Sigmoid colon (tissue), 7 donors: ENCODE data around the gene PFDN1. TPM values are rescaled to one million over a fixed set of nuclear protein-coding genes. Genes with fewer than 3 reads are reported as not detected.
A peak's percentile ranks its signal among the peaks of the same experiment; 100 is the strongest.

Experiments used
- DNase-seq: peaks from one replicate; pipeline ENCODE4 v3.0.0-alpha.2; 2019
- H3K27ac ChIP-seq, 4 donors: fragments of 200-600 bp; sonication (generic); one replicate each; pipeline ENCODE4 v1.5.1; 2016 to 2019; ENCODE audit warnings: mild to moderate bottlenecking in 1 of 4
- H3K27me3 ChIP-seq, 3 donors: fragments of 200-600 bp; sonication (generic); one replicate each; pipeline ENCODE4 v1.5.1; 2019; ENCODE audit warnings: mild to moderate bottlenecking in 1 of 3
- H3K36me3 ChIP-seq, 4 donors: fragments of 200-600 bp; sonication (generic); one replicate each; pipeline ENCODE4 v1.5.1; 2016 to 2019
- H3K4me1 ChIP-seq, 4 donors: fragments of 200-600 bp; sonication (generic); one replicate each; pipeline ENCODE4 v1.5.1; 2017 to 2019
- H3K4me3 ChIP-seq, 4 donors: fragments of 200-600 bp; sonication (generic); one replicate each; pipeline ENCODE4 v1.5.1; 2017 to 2019; ENCODE audit warnings: mild to moderate bottlenecking in 2 of 4, moderate library complexity in 1 of 4
- H3K9me3 ChIP-seq, 4 donors: fragments of 200-600 bp in 3 of 4; sonication (generic) in 3 of 4; one replicate each; pipeline versions ENCODE4 v1.5.1 to v1.6.1; 2013 to 2019
- CTCF ChIP-seq, 4 experiments: fragments of 450-650 bp in 3 of 4; fragments of 200-600 bp in 1 of 4; IDR thresholded peaks; one replicate each; pipeline ENCODE4 v1.5.1; 2016 to 2019; ENCODE audit warnings: antibody characterized with exemption in 4 of 4, mild to moderate bottlenecking in 3 of 4, moderate library complexity in 2 of 4
- EP300 ChIP-seq, 4 donors: sonication (generic); formaldehyde crosslinking; IDR thresholded peaks; one replicate each; pipeline ENCODE4 v1.6.1; 2017; ENCODE audit warnings: antibody characterized with exemption in 4 of 4
- POLR2A ChIP-seq, 2 donors: fragments of 450-650 bp; IDR thresholded peaks; one replicate each; pipeline ENCODE4 v1.6.1; 2016; ENCODE audit warnings: antibody characterized with exemption in 2 of 2, mild to moderate bottlenecking in 2 of 2, moderate library complexity in 2 of 2
- POLR2AphosphoS5 ChIP-seq, 4 donors: sonication (generic); formaldehyde crosslinking; IDR thresholded peaks; one replicate each; pipeline ENCODE4 v1.6.1; 2017; ENCODE audit warnings: antibody characterized with exemption in 4 of 4
- WGBS, 2 donors: extraction: QIAGEN DNeasy Blood & Tissue Kit; methylation state at CpG; one replicate each; pipeline ENCODE4 v1.1.7; 2013; 5-methylcytosine and 5-hydroxymethylcytosine counted together
- intact Hi-C: fragments of 100-400 bp; cut with DNase I; formaldehyde crosslinking; loops from one replicate; pipeline ENCODE4 v1.15.1; 2023
- polyA plus RNA-seq, 3 donors: library from polyadenylated mRNA; stranded (reverse); fragments of 200-250 nt; gene quantifications; one replicate each; pipeline ENCODE4 v1.2.3, GENCODE V29; 2013
- total RNA-seq, 4 donors: library from RNA; depleted of rRNA; stranded (reverse); fragments of >200 nt; gene quantifications; one replicate each; pipeline ENCODE4 v1.1.0, GENCODE V29; 2016
- donor health status: healthy with polysubstance abuse.
- donor health status: Bipolar disorder and iron deficiency.
- donor health status: healthy.

Gene PFDN1
- total and polyA plus RNA-seq, 7 donors = 61.8 to 159 (median 88.2) TPM

GRCh38 chr5:140342896-140343295, 40.0 kb upstream of the PFDN1 start:
- peak; percentile 40 for DNase-seq
- WGBS, 2 donors = 45 to 71% methylated on average over 1 of the region's 1 CpG
- Histone ChIP-seq H3K27ac (peak overlapping the region; percentile 44 to 93 (median 68)), H3K36me3 (peaks cover 0 to 10% (median 0%) of the 10 kb centered on the region in 4 donors), H3K27me3 (no peaks in the 10 kb centered on the region), H3K4me1 (peaks cover 0 to 80% (median 57%) of the 10 kb centered on the region in 4 donors), H3K4me3 (no peak overlapping the region), H3K9me3 (no peaks in the 10 kb centered on the region)
- intact Hi-C loops = loop anchor here (10.0 kb wide), 1 partner anchor 268 kb away; no protein-coding TSS in a partner anchor
- no peak for TF ChIP-seq POLR2A (IDR thresholded peaks at IDR 0.05)
- no peak for TF ChIP-seq EP300 (IDR thresholded peaks at IDR 0.05)
- TF ChIP-seq CTCF (IDR thresholded peaks at IDR 0.05) = no peak
- TF ChIP-seq POLR2AphosphoS5 (IDR thresholded peaks at IDR 0.05) = no peak

GRCh38 chr5:140342287-140342686, 39.4 kb upstream of the PFDN1 start:
- no peaks in the 10 kb centered on the region for H3K9me3 ChIP-seq
- peak; percentile 63 for DNase-seq
- no peaks in the 10 kb centered on the region for H3K27me3 ChIP-seq
- peaks cover 0 to 80% (median 61%) of the 10 kb centered on the region in 4 donors for H3K4me1 ChIP-seq
- intact Hi-C loops = loop anchor here (10.0 kb wide), 1 partner anchor 267 kb away; no protein-coding TSS in a partner anchor
- TF ChIP-seq CTCF (IDR thresholded peaks at IDR 0.05) (no peak), POLR2AphosphoS5 (IDR thresholded peaks at IDR 0.05) (peak in 3 of 4 donors; percentile 24 to 61 (median 28)), EP300 (IDR thresholded peaks at IDR 0.05) (peak in 3 of 4 donors; percentile 71 to 91 (median 82)), POLR2A (IDR thresholded peaks at IDR 0.05) (no peak)
- peak overlapping the region; percentile 44 to 93 (median 68) for H3K27ac ChIP-seq
- no peak overlapping the region for H3K4me3 ChIP-seq
- H3K36me3 ChIP-seq = peaks cover 0 to 10% (median 0%) of the 10 kb centered on the region in 4 donors
- 51 to 85% methylated on average over 6 of the region's 6 CpGs for WGBS, 2 donors

GRCh38 chr5:140341591-140341990, 38.7 kb upstream of the PFDN1 start:
- Histone ChIP-seq H3K9me3 (no peaks in the 10 kb centered on the region), H3K4me1 (peaks cover 0 to 79% (median 61%) of the 10 kb centered on the region in 4 donors), H3K4me3 (no peak overlapping the region), H3K27me3 (no peaks in the 10 kb centered on the region), H3K36me3 (peaks cover 0 to 10% (median 0%) of the 10 kb centered on the region in 4 donors), H3K27ac (peak overlapping the region; percentile 44 to 93 (median 68))
- intact Hi-C loops = loop anchor here (10.0 kb wide), 1 partner anchor 267 kb away; no protein-coding TSS in a partner anchor
- WGBS, 2 donors = 83 to 91% methylated on average over 5 of the region's 5 CpGs
- TF ChIP-seq EP300 (IDR thresholded peaks at IDR 0.05) (no peak), POLR2AphosphoS5 (IDR thresholded peaks at IDR 0.05) (peak in 3 of 4 donors; percentile 28 to 56 (median 51)), CTCF (IDR thresholded peaks at IDR 0.05) (no peak)
- DNase-seq = peak; percentile 84

- Histone ChIP-seq H3K36me3 (peaks cover 0 to 10% (median 1%) of the 10 kb centered on the region in 4 donors), H3K4me3 (no peak overlapping the region), H3K4me1 (peaks cover 0 to 85% (median 69%) of the 10 kb centered on the region in 4 donors), H3K27me3 (no peaks in the 10 kb centered on the region), H3K27ac (peak overlapping the region; percentile 44 to 93 (median 68)), H3K9me3 (no peaks in the 10 kb centered on the region)
- TF ChIP-seq POLR2AphosphoS5 (IDR thresholded peaks at IDR 0.05) = no peak
- TF ChIP-seq EP300 (IDR thresholded peaks at IDR 0.05) = no peak
- no peak for TF ChIP-seq CTCF (IDR thresholded peaks at IDR 0.05)
- TF ChIP-seq POLR2A (IDR thresholded peaks at IDR 0.05) = no peak
- no peak for DNase-seq
- intact Hi-C loops = loop anchor here (10.0 kb wide), 1 partner anchor 266 kb away; no protein-coding TSS in a partner anchor
Observed at GRCh38 chr5:140340605-140341121, 37.8 kb upstream of the PFDN1 start.
